GM19463 (cell line): ENCODE results near the gene DEFB126.
"Not testable (repeated sequence)": the region's sequence is repeated elsewhere in the genome, so short reads cannot be mapped to it uniquely, and the experiment has no call there.

Experiments
- ATAC-seq: cut with Tn5 transposase; IDR thresholded peaks from one replicate; pipeline ENCODE4 v1.9.1; 2021; ENCODE audit warnings: mild to moderate bottlenecking, moderate library complexity; ENCODE audit not compliant: unreplicated experiment

DEFB126 gene, protein sequence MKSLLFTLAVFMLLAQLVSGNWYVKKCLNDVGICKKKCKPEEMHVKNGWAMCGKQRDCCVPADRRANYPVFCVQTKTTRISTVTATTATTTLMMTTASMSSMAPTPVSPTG

DNA sequence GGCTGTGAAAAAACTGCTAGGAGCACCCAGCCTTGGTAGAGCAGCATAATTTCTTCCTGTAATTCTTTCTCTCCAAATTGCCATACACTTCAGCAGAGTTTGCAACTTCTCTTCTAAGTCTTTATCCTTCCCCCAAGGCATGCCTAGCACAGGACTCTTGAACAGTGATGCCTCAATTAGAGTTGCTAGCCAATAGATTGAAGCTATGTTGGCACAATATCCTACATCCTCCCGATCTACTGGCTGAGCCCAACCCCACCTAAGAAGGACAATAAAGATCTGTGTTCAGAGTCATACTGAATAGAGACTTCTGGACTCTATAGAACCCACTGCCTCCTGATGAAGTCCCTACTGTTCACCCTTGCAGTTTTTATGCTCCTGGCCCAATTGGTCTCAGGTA is at the start of gene DEFB126:
DEFB126 (plus strand) TSS at position 301 of the 400 bp plus-strand sequence; CDS start at position 340, 39 bp downstream.
- no peak for ATAC-seq

DNA sequence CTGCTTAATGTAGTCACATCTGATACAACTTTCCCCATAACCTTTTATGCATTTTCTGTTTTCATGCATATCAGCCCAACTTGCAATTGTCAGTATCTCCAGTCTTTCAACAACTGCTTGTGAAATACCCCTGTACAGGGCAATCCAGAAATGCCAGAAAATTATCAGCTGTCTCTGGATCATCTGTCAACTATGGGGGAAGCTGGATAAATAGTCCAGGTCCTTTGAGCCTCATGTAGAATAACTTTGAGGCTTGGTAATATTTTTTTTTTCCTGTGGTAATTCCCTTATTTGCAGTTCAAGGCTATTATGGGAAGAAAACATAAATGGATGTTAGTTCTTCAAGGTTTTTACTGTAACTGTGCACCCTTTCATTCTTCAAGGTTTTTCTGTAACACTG is 48.7 kb upstream of the DEFB126 start:
- no peak for ATAC-seq

DNA sequence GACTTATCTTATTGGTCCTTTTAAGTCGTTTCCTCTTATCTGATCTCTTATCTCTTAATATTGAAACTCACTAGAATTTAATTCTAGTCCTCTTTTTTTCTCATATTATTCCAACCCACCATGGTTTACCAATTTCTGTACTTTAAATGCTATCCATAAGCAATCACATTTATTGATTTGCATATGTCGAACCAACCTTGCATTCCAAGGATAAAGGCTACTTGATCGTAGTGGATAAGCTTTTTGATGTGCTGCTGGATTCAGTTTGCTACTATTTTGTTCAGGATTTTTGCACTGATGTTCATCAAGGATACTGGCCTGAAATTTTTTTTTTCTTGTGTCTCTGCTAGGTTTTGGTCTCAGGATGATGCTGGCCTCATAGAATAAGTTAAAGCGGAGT is 47.2 kb upstream of the DEFB126 start:
- no peak for ATAC-seq

DNA sequence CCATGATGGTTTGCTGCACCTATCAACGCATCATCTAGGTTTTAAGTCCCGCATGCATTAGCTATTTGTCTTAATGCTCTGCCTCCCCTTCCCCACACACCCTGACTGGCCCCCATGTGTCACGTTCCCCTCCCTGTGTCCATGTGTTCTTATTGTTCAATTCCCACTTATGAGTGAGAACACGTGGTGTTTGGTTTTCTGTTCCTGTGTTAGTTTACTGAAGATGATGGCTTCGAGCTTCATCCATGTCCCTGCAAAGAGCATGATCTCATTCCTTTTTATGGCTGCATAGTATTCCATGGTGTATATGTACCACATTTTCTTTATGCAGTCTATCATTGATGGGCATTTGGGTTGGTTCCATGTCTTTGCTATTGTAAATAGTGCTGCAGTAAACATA is 44.7 kb upstream of the DEFB126 start:
- ATAC-seq, result not testable (repeated sequence)

DNA sequence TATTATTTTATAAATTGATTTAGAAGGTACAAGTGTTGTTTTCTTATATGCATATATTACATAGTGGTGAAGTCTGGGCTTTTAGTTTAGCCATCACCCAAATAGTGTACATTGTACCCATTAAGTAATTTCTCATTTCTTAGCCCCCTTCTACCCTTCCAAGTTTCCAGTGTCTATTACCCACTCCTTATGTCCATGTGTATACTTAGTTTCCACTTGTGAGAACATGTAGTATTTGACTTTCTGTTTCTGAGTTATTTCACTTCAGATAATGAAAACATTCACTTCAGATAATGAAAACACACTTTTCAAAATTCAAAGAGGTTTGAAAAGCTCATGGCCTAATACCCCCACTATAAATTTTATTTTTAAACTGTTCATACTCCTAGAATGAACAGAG is 40.4 kb upstream of the DEFB126 start:
- no peak for ATAC-seq

DNA sequence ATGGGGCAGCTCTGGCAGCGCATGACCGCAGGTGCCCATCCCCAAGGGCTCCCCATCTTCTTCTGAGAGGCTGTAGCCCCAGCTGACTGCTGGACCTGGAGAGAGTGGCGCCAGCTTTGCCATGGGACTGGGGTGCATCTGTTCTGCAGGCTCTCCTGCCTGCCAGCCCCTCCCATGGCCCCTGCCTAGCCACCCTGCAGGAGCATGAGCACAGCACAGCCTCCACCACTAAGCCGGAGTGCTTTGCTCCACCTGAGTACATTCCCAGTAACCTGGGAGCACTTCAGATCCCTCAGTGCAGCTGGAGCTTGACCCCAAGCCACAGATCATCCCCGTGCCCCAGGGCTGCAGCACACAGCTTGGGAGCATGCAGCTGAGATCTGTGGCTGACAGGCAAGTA is 38.9 kb upstream of the DEFB126 start:
- no peak for ATAC-seq

DNA sequence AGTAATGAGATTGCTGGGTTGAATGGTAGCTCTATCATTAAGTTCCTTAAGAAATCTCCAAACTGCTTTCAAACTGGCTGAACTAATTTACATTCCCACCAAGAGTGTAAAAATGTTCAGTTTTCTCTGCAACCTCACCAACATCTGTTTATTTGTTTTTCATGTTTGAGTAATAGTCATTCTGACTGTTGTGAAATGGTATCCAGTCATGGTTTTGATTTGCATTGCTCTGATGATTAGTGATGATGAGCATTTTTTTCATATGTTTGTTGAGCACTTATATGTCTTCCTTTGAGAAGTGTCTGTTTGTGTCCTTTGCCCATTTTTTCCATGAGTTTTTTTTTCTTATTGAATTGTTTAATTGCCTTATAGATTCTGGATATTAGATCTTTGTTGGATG is 30.0 kb upstream of the DEFB126 start:
- no peak for ATAC-seq

DNA sequence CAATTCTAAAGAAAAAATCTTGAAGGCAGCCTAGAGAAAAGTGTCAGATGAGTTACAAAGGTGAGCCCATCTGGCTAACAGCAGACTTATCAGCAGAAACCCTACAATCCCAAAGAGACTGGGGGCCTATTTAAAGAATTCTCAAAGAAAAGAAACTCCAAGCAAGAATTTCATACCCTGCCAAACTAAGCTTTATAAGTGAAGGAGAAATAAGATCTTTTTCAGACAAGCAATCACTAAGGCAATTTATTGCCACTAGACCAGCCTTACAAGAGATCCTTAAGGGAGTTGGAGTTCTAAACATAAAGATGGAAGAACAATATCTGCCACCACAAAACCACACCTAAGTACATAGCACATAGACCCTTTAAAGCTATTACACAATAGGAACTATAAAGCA is 24.9 kb upstream of the DEFB126 start:
- no peak for ATAC-seq

DNA sequence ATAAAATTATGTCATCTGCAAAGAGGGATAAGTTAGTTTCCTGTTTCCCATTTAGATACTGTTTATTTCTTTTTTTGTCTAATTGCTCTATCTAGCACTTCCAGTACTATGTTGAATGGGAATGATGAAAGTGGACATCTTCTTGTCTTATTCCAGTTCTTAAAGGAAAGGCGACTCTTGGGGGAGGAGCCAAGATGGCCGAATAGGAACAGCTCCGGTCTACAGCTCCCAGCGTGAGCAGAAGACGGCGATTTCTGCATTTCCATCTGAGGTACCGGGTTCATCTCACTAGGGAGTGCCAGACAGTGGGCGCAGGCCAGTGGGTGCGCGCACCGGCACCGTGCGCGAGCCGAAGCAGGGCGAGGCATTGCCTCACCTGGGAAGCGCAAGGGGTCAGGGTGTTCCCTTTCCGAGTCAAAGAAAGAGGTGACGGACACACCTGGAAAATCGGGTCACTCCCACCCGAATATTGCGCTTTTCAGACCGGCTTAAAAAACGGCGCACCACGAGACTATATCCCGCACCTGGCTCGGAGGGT is 12.5 kb upstream of the DEFB126 start:
- not testable (repeated sequence) for ATAC-seq

DNA sequence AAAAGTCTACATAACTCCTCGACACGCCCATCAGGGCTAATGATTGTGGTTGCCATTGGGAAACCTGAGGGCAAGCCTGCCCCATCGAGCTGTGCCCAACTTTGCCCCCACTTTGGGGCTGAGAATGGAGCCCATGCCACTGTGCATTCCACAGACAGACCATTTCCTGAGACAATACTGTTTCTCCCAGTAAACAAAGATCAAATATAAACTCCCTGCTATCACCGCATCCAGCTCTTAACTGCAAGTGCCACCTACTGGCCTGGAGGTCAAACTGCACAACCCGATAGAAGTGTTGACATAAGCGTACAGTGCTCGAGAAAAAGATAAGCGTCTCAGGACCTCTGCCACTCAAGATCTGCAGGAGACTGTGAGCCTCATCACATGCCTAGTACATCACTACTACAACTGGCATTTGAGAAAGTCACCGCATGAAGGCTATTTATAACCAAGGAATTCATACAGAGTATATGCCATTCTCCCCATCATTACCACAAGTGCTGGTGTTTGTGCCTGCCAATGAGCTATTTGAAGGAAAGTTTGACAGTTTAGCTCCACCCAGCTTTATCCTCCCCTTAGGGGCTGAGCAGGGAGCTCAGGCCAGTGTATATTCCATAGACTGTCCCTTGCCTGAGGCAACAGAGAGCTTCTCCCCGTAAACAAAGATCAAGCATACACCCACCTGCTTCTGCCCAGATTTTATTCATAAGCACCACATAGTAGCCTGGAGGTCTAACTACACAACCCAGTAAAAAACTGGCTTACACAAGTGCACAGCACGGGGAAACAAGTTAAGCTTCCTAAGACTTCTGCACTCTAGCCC is 4.5 kb upstream of the DEFB126 start:
- ATAC-seq, result no peak

DNA sequence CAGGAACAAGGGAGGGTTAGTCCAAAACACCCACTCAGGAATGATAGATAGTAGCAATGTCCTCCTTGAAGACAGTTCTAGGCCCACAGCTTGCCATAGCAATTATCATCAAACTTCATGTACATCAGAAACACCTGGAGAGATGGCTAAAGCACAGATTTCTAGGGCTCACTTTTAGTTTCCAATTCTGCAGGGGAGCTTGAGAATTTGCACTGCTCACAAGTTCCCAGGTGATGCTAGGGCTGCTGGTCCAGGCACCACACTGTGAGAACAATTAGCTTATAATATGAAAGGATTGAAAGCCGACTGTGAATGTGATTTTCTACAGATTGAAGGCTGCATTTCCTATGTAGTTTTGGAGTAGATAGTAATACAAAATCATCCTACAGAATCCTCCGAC is 3.5 kb downstream of the DEFB126 start:
- ATAC-seq, result no peak

DNA sequence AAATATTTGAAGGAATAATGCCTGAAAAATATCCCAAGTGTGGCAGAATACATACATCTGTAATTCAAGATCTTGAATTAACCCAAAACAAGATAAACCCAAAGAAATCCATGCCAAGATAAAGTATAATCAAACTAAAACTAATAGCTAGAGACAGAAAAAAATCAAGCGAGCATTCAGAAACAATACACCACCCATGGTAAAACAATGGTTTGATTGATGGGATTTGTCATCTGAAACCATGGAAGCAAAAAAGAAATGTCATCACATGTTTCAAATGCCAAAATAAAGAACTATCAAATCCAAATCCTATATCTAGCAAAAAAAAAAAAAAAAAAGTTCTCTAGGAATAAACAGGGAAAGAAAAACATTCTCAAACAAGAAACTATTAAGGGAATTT is 9.7 kb downstream of the DEFB126 start:
- ATAC-seq, result no peak

DNA sequence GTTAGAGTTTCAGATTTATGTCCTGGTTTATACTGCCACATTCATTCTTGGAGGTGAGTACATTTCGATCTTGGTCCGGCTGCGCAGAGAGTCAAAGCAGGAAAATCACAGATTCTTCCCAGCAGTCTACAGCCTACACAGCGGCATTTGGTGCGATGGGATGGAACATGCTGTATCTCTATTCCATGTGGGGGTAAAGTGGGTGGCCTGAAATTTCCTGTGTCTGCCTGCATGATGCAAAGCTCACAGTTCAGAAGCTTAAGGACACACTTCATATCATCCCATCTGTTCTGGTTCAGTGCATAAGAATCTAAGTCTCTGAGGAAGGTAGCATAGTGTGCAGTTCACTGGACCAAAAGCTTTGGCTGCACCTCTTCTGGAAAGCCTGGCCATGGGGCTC is 14.8 kb downstream of the DEFB126 start, which contains the start of gene DEFB127:
DEFB127 (plus strand) TSS at position 301 of the 400 bp plus-strand sequence; CDS start at position 392, 91 bp downstream.
- ATAC-seq, result no peak

DNA sequence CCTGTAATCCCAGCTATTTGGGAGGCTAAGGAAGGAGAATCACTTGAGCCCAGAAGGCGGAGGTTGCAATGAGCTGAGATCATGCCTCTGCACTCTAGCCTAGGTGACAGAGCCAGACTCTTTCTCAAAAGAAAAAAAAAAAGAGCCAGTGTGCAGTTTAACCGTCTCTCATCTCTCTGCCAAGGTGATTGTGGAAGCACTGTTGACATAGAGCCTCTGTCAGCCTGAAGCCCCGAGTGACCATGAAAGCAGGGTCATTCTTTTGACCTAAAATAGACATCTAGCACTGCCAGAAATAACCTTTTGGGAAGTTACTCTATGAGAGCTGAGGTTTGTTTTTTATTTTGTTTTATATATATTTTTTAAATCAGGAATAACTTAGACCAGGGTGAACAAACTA is 22.2 kb downstream of the DEFB126 start:
- no peak for ATAC-seq

DNA sequence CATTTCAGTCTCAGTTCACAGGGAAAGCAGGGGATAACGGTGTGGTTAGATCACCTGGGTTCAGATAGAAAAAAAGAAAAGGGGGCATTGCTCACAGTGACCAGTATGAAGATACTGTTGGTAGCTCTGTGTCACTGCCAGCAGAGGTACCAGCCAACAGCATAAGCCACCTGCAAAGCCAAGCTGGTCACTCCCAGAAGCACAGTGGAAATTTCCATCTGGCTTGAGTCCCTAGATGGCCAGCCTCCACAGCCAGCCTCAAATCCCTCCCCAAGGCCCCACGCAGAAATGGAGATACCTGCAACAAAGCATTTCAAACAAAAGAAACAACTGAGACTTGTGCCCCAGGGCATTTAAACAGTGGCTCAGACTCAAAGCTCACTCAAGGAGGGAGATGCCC is 26.5 kb downstream of the DEFB126 start:
- ATAC-seq, result no peak

DNA sequence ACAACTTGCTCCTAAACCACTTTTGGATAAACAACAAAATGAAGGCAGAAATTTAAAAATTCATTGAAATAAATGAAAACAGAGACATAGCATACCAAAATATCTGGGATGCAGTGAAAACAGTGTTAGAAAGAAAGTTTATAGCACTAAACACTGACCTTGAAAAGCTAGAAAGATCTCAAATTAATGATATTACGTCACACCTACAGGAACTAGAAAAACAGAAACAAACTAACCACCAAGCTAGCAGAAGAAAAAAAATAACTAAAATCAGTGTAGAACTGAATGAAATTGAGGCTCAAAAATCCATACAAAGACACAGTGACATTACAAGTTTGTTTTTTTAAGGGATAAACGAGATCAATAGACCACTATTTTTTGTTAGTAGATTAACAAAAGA is 41.9 kb downstream of the DEFB126 start:
- no peak for ATAC-seq

DNA sequence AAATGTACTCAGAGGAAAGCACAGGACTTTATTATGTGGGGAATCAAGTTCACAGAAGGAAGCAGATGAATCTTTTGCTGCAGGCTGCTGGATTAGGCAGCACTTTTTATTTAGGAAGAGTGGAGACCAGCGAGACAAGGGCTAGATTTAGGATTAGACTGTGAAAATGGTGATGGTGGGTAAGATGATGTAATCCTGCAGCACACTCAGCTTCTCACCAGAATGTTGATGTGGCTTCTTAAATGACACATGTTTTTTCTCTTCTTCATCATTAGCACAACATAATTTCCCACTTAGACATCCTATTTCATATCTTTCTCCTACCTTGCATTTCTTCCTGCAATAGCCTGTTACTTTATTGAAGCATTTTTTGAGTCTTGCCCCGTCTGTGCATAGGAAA is 45.3 kb downstream of the DEFB126 start:
- ATAC-seq, result no peak

DNA sequence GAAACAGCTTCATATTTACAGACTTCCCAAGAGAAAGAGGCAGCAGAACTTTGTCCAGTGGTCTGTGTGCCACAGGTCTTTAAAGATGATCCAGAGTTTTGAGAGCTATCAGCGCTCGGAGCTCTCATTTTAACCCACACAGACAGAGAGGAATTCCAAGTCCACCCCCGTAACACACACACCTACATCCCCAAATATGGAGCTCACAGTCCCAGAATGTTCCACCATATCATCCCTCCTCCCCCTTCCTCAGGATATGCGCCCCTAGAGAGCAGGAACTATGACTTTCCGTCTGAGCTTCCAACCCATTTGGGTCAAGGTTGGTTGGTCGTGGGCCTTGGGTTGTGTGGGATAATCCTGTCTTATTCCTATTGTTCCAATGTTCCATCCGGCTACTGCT is 47.2 kb downstream of the DEFB126 start, which contains the start of gene DEFB128:
DEFB128 (minus strand) TSS at position 101 of the 400 bp plus-strand sequence; CDS start at position 13, 88 bp downstream.
- ATAC-seq, result no peak
